ENCODE results near the gene ZNF185. TPM values are rescaled to one million over a fixed set of nuclear protein-coding genes. Genes with fewer than 3 reads are reported as not detected.

Gene ZNF185
- total RNA-seq, 3 donors from 2014 or later, result 2.8 to 6.9 (median 4.2) TPM

GRCh38 chrX:152913910-152914309 is 16.0 kb downstream of the ZNF185 start:
- intact Hi-C loops (cut with DNase I, micrococcal nuclease), result no loop called here
- DNase-seq, result no peak
- Histone ChIP-seq H3K9me3 (no peaks in the 10 kb centered on the region), H3K36me3 (ENCODE audit: low read depth) (no peaks in the 10 kb centered on the region), H3K4me1 (ENCODE audit: low read depth) (no peaks in the 10 kb centered on the region), H3K4me3 (no peak overlapping the region)
- TF ChIP-seq CTCF (IDR thresholded peaks at IDR 0.05), result no peak
- no peak for ATAC-seq

GRCh38 chrX:152915541-152916241 is 17.8 kb downstream of the ZNF185 start:
- no peaks in the 10 kb centered on the region for H3K36me3 ChIP-seq (ENCODE audit: low read depth)
- DNase-seq, result no peak
- no peak overlapping the region for H3K4me3 ChIP-seq
- TF ChIP-seq CTCF (IDR thresholded peaks at IDR 0.05), result no peak
- peak; percentile 29 for ATAC-seq
- intact Hi-C loops (cut with DNase I, micrococcal nuclease), result no loop called here
- H3K4me1 ChIP-seq (ENCODE audit: low read depth), result no peaks in the 10 kb centered on the region
- no peaks in the 10 kb centered on the region for H3K9me3 ChIP-seq

- H3K4me1 ChIP-seq (ENCODE audit: low read depth), result no peaks in the 10 kb centered on the region
- no peak overlapping the region for H3K4me3 ChIP-seq
- no peak for TF ChIP-seq CTCF (IDR thresholded peaks at IDR 0.05)
- peak; percentile 40 for ATAC-seq
- no peaks in the 10 kb centered on the region for H3K9me3 ChIP-seq
- no peaks in the 10 kb centered on the region for H3K36me3 ChIP-seq (ENCODE audit: low read depth)
- DNase-seq, result peak in 1 of 3 donors; percentile 37
- intact Hi-C loops (cut with DNase I, micrococcal nuclease), result no loop called here
Measured at GRCh38 chrX:152917656-152918579, 20.1 kb downstream of the ZNF185 start.

GRCh38 chrX:152918707-152919106 is 20.8 kb downstream of the ZNF185 start:
- intact Hi-C loops (cut with DNase I, micrococcal nuclease), result no loop called here
- DNase-seq (no peak), ATAC-seq (no peak)
- H3K9me3 ChIP-seq, result no peaks in the 10 kb centered on the region
- no peaks in the 10 kb centered on the region for H3K36me3 ChIP-seq (ENCODE audit: low read depth)
- H3K4me1 ChIP-seq (ENCODE audit: low read depth), result no peaks in the 10 kb centered on the region
- no peak for TF ChIP-seq CTCF (IDR thresholded peaks at IDR 0.05)
- no peak overlapping the region for H3K4me3 ChIP-seq

GRCh38 chrX:152923599-152923998 is 25.7 kb downstream of the ZNF185 start:
- no peaks in the 10 kb centered on the region for H3K4me1 ChIP-seq (ENCODE audit: low read depth)
- no peak for DNase-seq
- intact Hi-C loops (cut with DNase I, micrococcal nuclease), result no loop called here
- H3K9me3 ChIP-seq, result no peaks in the 10 kb centered on the region
- no peak for ATAC-seq
- TF ChIP-seq CTCF (IDR thresholded peaks at IDR 0.05), result no peak
- no peak overlapping the region for H3K4me3 ChIP-seq
- H3K36me3 ChIP-seq (ENCODE audit: low read depth), result no peaks in the 10 kb centered on the region
